Ishikawa (cell line): ENCODE results near the gene STX8.

ENCODE experiments used
- CEBPB ChIP-seq: IDR thresholded peaks from 2 replicates; pipeline ENCODE4 v1.6.1; 2012
- CREB1 ChIP-seq: IDR thresholded peaks from 2 replicates; pipeline ENCODE4 v1.6.1; 2012; ENCODE audit warnings: low read depth
- EGR1 ChIP-seq: IDR thresholded peaks from 2 replicates; pipeline ENCODE4 v1.6.1; 2012
- EP300 ChIP-seq: IDR thresholded peaks from 2 replicates; pipeline ENCODE4 v1.6.1; 2012; ENCODE audit warnings: borderline replicate concordance
- FOXM1 ChIP-seq: IDR thresholded peaks from 2 replicates; pipeline ENCODE4 v1.6.1; 2012; ENCODE audit warnings: low read depth, borderline replicate concordance
- NFIC ChIP-seq: IDR thresholded peaks from 2 replicates; pipeline ENCODE4 v1.6.1; 2012
- RAD21 ChIP-seq: IDR thresholded peaks from 2 replicates; pipeline ENCODE4 v1.6.1; 2012; ENCODE audit warnings: low read depth
- TAF1 ChIP-seq: IDR thresholded peaks from 2 replicates; pipeline ENCODE4 v1.6.1; 2012; ENCODE audit warnings: low read depth, mild to moderate bottlenecking
- TCF12 ChIP-seq: IDR thresholded peaks from 2 replicates; pipeline ENCODE4 v1.6.1; 2012; ENCODE audit warnings: low read depth
- TEAD4 ChIP-seq: IDR thresholded peaks from 2 replicates; pipeline ENCODE4 v1.6.1; 2012
- YY1 ChIP-seq: IDR thresholded peaks from 2 replicates; pipeline ENCODE4 v1.6.1; 2012; ENCODE audit warnings: low read depth
- ZBTB7A ChIP-seq: IDR thresholded peaks from 2 replicates; pipeline ENCODE4 v1.6.1; 2012; ENCODE audit warnings: low read depth
- TF ChIP-seq, protein P1 (sequence below): IDR thresholded peaks from 2 replicates; pipeline ENCODE4 v1.6.1; 2012; ENCODE audit warnings: low read depth, mild to moderate bottlenecking
- TF ChIP-seq, protein P2 (sequence below): IDR thresholded peaks from 2 replicates; pipeline ENCODE4 v1.6.1; 2012
- TF ChIP-seq, protein P3 (sequence below): IDR thresholded peaks from 2 replicates; pipeline ENCODE4 v1.6.1; 2012

STX8 gene

DNA sequence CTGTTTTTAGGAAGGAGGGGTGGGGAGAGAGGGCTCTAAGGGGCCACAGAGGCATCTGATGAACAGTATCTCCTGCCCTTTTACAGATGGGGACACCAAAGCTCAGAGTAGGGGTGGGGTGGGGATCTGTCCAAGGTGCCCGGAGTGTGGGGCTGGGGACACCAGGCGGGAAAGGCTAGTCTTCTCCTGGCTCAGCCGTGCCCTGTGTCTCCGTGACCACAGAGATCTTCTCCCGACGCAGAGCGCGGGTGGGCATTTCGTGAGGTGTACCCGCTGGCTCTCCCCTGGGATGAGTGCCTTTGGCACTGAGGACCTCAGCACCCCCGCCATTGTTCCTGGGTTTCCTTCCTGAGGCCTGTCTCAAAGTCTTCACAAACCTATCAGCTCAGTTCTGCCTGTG, 344.8 kb downstream of the STX8 start:
- TF ChIP-seq, protein P1, sequence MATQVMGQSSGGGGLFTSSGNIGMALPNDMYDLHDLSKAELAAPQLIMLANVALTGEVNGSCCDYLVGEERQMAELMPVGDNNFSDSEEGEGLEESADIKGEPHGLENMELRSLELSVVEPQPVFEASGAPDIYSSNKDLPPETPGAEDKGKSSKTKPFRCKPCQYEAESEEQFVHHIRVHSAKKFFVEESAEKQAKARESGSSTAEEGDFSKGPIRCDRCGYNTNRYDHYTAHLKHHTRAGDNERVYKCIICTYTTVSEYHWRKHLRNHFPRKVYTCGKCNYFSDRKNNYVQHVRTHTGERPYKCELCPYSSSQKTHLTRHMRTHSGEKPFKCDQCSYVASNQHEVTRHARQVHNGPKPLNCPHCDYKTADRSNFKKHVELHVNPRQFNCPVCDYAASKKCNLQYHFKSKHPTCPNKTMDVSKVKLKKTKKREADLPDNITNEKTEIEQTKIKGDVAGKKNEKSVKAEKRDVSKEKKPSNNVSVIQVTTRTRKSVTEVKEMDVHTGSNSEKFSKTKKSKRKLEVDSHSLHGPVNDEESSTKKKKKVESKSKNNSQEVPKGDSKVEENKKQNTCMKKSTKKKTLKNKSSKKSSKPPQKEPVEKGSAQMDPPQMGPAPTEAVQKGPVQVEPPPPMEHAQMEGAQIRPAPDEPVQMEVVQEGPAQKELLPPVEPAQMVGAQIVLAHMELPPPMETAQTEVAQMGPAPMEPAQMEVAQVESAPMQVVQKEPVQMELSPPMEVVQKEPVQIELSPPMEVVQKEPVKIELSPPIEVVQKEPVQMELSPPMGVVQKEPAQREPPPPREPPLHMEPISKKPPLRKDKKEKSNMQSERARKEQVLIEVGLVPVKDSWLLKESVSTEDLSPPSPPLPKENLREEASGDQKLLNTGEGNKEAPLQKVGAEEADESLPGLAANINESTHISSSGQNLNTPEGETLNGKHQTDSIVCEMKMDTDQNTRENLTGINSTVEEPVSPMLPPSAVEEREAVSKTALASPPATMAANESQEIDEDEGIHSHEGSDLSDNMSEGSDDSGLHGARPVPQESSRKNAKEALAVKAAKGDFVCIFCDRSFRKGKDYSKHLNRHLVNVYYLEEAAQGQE = peak; percentile 70
- no peak for TF ChIP-seq TEAD4

DNA sequence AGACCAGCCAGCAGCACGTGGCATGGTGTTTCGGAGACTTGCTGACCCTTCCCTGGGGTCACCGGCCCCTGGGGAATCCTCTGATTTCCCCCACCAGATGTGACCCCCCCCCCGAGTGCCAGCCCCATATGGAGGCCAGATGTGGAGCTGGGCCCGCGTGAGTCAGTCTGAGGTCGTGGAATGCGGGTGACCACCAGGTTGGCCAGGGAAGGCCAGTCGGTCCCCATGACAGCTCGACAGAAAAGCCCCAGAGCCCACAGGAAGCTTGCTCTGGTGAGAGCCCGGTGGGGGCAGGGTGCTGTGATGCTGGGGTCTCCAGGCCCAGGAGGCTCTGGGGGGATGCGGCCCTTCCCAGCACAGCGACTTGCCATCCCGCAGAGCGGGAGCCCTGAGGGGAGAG, 345.3 kb downstream of the STX8 start:
- TF ChIP-seq EGR1 (no peak), TAF1 (no peak), FOXM1 (no peak), NFIC (no peak), TEAD4 (no peak)
- TF ChIP-seq, protein P2, sequence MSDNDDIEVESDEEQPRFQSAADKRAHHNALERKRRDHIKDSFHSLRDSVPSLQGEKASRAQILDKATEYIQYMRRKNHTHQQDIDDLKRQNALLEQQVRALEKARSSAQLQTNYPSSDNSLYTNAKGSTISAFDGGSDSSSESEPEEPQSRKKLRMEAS = no peak

DNA sequence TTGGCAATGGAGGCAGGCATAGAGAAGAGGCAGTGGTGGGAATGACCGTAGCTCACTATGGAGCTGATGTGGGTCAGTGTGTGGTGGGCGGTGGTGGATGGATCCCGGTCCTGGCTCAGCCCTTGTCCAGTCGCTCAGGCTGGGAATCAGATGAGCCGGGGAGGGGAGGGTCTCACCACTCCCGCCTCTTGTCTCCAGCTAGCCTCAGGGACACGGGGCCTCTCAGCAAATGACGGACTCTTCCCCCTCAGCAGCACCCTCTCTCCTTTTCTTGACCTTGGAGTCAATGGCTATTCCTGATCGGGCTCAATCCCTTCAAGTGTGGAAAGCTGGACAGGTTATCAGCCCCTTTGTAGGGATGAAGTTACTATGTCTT, 345.8 kb downstream of the STX8 start:
- no peak for TF ChIP-seq CREB1
- TF ChIP-seq TCF12 = no peak
- TF ChIP-seq CEBPB = no peak
- no peak for TF ChIP-seq FOXM1
- no peak for TF ChIP-seq RAD21
- TF ChIP-seq, protein P1 = no peak
- no peak for TF ChIP-seq ZBTB7A
- TF ChIP-seq, protein P2 = no peak
- no peak for TF ChIP-seq EGR1
- TF ChIP-seq EP300 = no peak
- TF ChIP-seq TAF1 = no peak

DNA sequence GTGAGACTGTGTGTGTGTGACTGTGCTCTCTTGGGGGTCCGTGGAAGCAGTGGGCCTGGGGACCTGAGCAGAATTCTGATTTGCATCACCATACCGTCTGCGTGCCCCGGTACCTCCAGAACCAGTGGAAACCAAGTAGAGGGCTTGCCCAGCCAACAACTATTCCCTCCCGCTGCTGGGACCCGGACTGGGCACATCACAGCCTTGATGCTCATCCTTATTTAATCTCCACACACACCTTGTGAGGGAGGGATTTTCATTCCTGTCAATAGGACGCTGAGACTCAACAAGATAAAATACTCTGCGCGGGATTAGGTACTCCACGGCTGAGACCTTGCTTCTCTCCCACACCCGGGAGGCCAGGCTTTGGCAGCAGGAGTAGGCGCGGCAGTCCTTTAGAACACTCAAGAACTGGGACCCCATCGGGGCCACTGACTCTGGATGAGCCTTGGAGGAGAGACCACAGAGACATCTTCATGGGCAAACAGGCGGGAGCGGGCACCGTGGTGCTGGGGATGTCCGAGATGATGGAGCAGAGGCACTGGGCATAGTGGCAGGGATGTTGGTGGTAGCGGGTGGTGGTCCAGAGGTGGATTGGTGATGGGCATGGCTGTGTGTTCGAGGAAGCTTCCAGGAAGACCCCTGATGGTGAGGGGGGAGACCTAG, 346.3 kb downstream of the STX8 start:
- TF ChIP-seq NFIC = no peak
- no peak for TF ChIP-seq FOXM1
- TF ChIP-seq YY1 = no peak
- TF ChIP-seq EGR1 = no peak
- TF ChIP-seq, protein P1 = no peak
- no peak for TF ChIP-seq CEBPB
- TF ChIP-seq TCF12 = no peak
- TF ChIP-seq, protein P3, sequence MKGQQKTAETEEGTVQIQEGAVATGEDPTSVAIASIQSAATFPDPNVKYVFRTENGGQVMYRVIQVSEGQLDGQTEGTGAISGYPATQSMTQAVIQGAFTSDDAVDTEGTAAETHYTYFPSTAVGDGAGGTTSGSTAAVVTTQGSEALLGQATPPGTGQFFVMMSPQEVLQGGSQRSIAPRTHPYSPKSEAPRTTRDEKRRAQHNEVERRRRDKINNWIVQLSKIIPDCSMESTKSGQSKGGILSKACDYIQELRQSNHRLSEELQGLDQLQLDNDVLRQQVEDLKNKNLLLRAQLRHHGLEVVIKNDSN = no peak
- no peak for TF ChIP-seq ZBTB7A
- TF ChIP-seq TEAD4 = no peak
- no peak for TF ChIP-seq TAF1
- TF ChIP-seq, protein P2 = no peak
- no peak for TF ChIP-seq RAD21
- no peak for TF ChIP-seq CREB1
- TF ChIP-seq EP300 = no peak

DNA sequence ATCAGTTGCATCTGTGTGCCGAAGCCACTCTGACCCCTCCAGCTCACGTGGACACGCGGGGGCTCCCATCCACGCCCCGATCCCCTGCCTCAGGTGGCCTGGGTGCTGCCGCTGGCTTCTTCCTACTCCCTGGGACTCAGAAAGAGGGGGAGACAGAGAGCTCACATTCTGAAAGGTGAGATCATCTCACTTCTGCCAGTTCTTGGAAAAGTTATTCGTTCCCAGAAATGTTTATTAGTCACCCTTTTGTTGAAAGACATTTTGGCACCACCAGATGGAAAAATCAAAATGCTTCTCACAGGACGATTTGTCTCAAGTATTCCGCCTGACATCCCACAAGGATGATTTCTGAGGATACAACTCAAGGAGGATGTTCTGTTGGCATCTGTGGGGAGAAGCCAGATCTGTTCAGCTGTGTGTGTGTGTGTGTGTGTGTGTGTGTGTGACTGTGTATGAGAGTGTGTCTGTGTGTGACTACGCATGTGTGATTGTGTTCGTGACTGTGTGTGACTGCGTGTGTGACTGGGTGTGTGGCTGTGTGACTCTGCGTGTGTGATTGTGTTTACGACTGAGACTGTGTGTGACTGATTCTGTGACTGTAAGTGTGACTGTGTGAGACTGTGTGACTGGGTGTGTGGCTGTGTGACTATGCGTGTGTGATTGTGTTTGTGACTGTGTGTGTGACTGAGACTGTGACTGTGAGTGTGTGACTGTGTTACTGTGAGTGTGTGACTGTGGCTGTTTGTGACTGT, 347.0 kb downstream of the STX8 start:
- TF ChIP-seq, protein P1 = no peak
